ENCODE data around the gene KCNE2.
"Not testable (repeated sequence)": the region's sequence is repeated elsewhere in the genome, so short reads cannot be mapped to it uniquely, and the experiment has no call there.

The KCNE2 gene

DNA sequence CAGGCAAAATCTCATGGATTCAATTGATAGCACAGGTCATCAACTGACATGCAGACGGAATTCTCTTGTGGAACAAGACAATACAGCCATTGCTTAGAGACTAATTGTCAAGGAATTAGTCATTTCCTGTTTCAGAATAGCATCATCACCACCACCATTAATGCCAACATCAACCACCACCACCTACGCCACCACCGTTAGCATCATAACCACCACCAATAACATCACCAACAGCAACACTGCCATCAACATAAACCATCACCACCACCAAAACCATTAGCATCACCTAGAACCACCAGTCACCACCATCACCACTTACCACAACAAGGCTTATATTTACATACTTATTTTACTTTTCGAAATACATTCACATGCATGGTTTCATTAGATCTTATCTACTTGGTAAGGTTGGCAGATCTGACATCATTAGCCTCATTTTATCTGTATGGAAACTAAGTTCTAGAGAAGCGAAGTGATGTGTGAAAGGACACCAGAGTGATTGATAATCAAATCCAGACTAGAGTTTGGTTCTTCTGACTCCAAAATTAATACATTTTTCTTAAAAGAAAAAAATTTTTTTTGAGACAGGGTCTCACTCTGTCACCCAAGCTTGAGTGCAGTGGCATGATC lies 53.8 kb downstream of the KCNE2 start:
- not testable (repeated sequence) for DNase-seq

Data from amniotic stem cell (primary cell).